ENCODE data around the gene DPP10.

- TF ChIP-seq, protein P1, sequence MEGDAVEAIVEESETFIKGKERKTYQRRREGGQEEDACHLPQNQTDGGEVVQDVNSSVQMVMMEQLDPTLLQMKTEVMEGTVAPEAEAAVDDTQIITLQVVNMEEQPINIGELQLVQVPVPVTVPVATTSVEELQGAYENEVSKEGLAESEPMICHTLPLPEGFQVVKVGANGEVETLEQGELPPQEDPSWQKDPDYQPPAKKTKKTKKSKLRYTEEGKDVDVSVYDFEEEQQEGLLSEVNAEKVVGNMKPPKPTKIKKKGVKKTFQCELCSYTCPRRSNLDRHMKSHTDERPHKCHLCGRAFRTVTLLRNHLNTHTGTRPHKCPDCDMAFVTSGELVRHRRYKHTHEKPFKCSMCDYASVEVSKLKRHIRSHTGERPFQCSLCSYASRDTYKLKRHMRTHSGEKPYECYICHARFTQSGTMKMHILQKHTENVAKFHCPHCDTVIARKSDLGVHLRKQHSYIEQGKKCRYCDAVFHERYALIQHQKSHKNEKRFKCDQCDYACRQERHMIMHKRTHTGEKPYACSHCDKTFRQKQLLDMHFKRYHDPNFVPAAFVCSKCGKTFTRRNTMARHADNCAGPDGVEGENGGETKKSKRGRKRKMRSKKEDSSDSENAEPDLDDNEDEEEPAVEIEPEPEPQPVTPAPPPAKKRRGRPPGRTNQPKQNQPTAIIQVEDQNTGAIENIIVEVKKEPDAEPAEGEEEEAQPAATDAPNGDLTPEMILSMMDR (IDR thresholded peaks at IDR 0.05): no peak
- TF ChIP-seq EP300 (IDR thresholded peaks at IDR 0.05) (no peak), POLR2A (IDR thresholded peaks at IDR 0.05) (no peak), POLR2AphosphoS5 (IDR thresholded peaks at IDR 0.05) (no peak)
Measured at GRCh38 chr2:115771516-115771915, 1329.1 kb downstream of the DPP10 start.

Data from sigmoid colon (tissue), 4 donors.